Fibroblast of the aortic adventitia (primary cell): ENCODE results near the gene SPOPL. TPM values are rescaled to one million over a fixed set of nuclear protein-coding genes. Genes with fewer than 3 reads are reported as not detected.

Source experiments
- DNase-seq: peaks from one replicate; pipeline ENCODE4 v3.0.0-alpha.2; 2010; ENCODE audit warnings: low read depth
- H3K4me3 ChIP-seq: 2 replicates; pipeline ENCODE4 v1.5.1; 2011; ENCODE audit warnings: low read depth, mild to moderate bottlenecking, control low read depth, low read length, moderate library complexity
- total RNA-seq: library from RNA; depleted of rRNA; stranded (reverse); fragments of >200 nt; gene quantifications from 2 replicates; pipeline ENCODE4 v1.2.3, GENCODE V29; 2012; ENCODE audit warnings: low replicate concordance
- TF ChIP-seq, protein P1 (sequence below): IDR thresholded peaks from 2 replicates; pipeline ENCODE4 v1.5.1; 2011; ENCODE audit warnings: mild to moderate bottlenecking, low read length, control low read depth, inconsistent platforms; ENCODE audit not compliant: insufficient read depth

SPOPL gene
- total RNA-seq, 1 donor, result 18.4 TPM

DNA sequence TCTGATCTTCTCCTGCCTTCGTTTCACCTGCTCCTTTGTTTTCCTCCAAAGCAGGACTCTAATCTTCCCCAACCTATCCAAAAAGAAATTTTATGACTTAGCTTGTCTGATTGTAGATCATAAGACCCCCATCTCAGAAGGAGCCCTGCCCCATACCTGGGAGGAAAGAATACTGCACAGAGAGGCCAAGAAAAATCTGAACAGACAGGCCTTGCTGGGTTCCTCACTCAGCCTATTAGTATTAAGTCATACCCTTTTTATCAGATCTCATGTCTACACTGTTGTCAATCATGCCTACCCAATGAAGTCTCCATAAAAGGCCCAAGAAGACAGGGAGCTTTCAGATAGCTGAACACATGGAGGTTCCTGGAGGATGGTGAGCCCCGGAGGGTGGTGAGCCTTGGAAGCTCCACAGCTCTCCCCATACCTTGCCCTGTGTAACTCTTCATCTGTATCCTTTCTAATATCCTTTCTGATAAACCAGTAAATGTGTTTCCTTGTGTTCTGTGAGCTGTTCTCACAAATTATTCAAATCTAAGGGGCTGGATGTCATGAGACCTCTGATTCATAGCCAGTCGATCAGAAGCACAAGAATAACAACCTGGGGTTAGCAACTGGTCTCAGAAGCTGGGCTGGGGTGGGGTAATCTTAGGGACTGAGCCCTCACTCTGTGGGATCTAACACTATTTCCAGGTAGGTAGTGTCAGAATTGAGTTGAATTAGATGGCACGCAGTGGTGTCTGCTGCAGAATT, 108.8 kb downstream of the SPOPL start:
- no peak overlapping the region for H3K4me3 ChIP-seq
- TF ChIP-seq, protein P1, sequence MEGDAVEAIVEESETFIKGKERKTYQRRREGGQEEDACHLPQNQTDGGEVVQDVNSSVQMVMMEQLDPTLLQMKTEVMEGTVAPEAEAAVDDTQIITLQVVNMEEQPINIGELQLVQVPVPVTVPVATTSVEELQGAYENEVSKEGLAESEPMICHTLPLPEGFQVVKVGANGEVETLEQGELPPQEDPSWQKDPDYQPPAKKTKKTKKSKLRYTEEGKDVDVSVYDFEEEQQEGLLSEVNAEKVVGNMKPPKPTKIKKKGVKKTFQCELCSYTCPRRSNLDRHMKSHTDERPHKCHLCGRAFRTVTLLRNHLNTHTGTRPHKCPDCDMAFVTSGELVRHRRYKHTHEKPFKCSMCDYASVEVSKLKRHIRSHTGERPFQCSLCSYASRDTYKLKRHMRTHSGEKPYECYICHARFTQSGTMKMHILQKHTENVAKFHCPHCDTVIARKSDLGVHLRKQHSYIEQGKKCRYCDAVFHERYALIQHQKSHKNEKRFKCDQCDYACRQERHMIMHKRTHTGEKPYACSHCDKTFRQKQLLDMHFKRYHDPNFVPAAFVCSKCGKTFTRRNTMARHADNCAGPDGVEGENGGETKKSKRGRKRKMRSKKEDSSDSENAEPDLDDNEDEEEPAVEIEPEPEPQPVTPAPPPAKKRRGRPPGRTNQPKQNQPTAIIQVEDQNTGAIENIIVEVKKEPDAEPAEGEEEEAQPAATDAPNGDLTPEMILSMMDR, result no peak
- DNase-seq, result no peak

DNA sequence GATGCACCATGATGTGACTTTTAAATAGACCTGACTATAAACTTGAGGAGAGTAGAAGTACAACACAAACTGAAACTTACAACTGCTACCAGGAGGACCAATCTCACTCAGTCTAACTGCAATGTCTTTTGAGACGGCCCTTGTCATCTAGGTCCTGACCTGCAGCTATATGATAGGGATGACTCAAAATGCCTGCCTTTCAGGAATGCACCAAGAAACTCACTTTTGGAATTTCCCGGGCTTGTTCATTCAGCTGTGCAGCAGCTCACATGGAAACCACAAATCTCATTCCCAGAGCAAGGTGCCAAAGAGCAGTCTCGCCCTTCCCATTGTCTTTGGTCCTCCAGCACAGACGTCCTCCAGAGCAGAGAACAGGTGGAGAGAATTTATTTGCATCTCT, 113.7 kb downstream of the SPOPL start:
- TF ChIP-seq, protein P1, result no peak
- DNase-seq, result no peak
- no peak overlapping the region for H3K4me3 ChIP-seq

DNA sequence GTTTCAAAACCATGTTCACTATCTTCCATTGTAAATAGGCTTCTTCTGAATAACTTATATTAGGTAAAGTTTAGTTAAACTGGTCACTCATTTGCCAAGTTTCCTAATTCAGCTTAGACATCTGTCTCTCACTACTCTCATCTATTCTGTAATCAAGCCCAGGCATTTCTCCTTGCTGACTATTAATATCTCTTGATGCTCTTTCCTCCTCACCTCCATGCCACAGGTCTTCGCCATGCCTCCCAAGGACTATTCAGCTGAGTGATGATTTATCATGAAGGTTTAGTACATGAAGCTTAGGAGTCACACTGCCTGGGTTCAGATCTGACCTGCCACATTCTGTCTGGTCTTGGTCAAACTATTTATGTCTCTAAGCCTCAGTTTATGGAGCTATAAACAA, 115.5 kb downstream of the SPOPL start:
- H3K4me3 ChIP-seq, result no peak overlapping the region
- no peak for DNase-seq
- TF ChIP-seq, protein P1, result no peak

DNA sequence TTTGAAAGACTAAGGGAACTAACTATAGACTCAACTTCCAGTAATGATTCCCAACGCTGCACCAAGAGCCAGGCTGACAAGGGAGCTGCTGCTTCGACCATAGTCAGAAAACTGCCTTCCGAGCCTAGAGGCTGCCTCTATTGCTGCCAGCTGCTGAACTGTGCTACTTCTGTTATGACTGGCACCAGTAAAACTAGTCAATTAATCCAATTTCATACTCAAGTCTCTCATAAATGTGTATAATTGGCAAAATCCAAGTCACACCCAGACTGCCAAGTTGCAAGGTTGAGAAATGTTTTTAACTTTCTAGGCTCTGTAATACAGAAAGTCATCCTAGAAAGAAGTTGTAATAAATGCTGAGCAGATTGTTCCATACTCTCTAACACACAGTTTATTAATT, 117.4 kb downstream of the SPOPL start:
- TF ChIP-seq, protein P1, result no peak
- no peak for DNase-seq
- no peak overlapping the region for H3K4me3 ChIP-seq

DNA sequence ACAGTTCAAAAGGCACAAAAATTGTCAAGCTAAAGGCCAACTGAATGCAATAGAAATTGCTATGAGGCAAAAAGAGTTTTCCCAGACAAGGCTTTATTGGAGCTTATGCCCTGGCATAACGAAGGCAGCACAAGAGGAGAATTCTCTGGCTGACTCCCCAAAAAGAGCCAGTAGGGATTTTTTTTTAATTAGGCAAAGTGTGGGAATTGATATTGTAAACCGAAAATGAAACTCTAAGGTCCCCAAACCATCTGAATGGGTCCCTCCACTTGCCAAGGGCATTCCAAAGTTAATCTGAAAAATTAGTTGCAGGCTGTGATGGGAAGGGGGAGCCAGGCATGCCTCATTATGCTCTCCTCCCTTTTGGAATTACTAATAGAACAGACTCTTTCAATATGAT, 118.9 kb downstream of the SPOPL start:
- DNase-seq, result no peak
- TF ChIP-seq, protein P1, result no peak
- H3K4me3 ChIP-seq, result no peak overlapping the region

DNA sequence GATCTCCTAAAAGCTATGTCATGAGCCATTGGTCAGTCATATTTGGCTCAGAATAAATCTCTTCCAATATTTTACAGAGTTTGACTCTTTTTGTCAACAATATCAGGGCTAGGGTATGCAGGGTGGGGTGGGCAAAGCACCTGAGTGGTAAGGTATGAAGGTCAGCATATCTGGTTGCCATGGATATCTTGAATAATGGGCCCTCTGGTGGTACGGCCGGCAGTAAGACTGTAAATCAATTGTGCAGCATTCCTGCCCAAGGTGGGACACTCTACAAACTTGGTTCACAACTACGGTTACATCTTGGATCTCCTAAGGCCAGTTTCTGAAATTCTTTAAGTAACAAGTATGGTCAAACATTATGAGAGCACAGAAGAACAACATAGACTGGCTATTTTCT, 119.6 kb downstream of the SPOPL start:
- TF ChIP-seq, protein P1, result no peak
- H3K4me3 ChIP-seq, result no peak overlapping the region
- DNase-seq, result no peak

DNA sequence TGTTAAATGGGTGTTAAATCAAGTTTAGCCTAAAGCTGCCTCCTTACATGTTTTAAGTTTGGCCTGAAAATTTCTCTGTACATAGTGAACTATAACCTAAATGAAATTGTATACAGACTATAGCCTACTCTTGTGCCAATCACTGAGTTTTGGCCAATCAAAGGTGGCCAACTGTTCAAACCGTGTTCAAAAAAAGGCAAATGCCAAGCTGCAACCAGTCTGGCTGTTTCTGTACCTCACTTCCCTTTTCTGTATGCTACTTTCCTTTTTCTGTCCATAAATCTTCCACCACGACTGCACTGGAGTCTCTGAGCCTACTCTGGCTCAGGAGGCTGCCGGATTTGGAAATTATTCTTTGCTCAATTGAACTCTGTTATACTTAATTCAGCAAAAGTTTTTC, 121.0 kb downstream of the SPOPL start:
- TF ChIP-seq, protein P1, result no peak
- H3K4me3 ChIP-seq, result no peak overlapping the region
- no peak for DNase-seq
